ENCODE data around the gene OCA2.
A peak's percentile ranks its signal among the peaks of the same experiment; 100 is the strongest.
"Not testable (repeated sequence)": the region's sequence is repeated elsewhere in the genome, so short reads cannot be mapped to it uniquely, and the experiment has no call there.

The OCA2 gene

GRCh38 chr15:28098766-28099554, at the start of gene OCA2:
TSS of gene OCA2 (minus strand) at chr15:28099315. CDS start at chr15:28081874, 17,441 bp downstream.
- no peak for DNase-seq

- DNase-seq, result no peak
Measured at GRCh38 chr15:28147801-28148200, 48.7 kb upstream of the OCA2 start.

GRCh38 chr15:28145419-28145818, 46.3 kb upstream of the OCA2 start:
- not testable (repeated sequence) for DNase-seq

GRCh38 chr15:28140062-28140461, 40.9 kb upstream of the OCA2 start:
- no peak for DNase-seq

- not testable (repeated sequence) for DNase-seq
Measured at GRCh38 chr15:28137408-28138039, 38.4 kb upstream of the OCA2 start.

DNA sequence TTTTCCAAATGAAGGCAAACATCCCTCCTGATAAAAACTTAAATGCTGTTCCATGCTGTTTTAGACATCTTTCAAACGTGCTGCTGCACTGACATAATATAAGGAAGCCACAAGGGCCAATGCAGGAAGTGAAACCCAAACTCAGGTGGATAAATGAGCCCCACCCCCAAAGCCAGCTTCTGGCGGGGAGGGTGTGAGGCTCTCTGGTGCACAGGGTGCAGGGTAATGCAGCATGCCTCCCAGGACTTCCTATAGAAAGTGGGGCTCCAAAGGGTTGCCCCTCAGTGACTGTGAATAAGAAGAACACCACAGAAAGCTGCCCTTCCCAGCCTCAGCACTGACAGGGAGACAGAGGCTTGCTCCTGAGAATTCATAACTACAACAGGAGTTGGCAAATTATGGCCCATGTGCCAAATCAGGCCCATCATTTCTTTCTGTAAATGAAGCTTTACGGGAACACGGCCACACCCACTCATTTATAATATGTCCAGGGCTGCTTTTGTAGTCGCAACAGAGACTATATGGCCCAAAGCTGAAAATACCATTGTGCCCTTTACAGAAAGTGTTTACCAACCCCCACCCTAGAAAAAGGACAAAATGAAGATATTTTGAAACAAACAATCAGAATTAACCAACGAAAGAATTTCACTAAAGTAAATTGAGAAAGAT, 37.3 kb upstream of the OCA2 start:
- DNase-seq, result not testable (repeated sequence)

GRCh38 chr15:28133281-28133680, 34.2 kb upstream of the OCA2 start:
- no peak for DNase-seq

DNA sequence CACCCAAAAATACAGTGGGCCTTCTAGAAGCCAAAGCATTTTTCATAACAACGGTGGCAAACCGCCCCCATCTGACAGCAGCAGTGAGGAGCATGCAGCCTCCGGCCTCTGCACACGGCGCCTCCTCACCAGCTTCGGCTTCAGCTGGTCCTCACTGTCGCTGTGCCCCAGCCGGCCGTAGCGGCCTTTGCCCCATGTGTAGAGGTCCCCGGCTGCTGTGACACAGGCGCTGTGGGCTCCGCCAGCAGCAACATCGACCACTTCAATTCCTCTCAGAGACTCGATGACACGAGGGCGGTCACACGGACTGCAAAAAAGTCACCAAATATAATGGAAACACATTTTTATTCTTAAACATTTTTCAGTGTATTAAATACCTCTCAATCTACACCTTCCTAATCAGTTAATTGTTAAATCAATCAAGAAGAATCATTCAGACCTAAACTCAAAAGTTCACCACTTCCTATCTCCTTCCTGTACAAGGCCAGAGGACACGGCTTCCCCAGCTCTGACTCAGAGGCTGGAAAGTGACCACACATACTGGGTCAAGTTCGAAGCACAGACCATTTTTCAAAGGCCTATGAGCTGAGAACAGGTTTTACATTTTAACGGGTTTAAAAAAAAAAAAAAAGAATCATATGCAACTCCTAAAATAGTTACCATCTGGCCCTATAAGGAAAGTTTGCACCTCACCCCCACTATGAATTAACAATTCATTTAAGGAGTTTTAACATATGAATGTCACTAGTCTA, 33.6 kb upstream of the OCA2 start:
- peak; percentile 6 for DNase-seq

DNA sequence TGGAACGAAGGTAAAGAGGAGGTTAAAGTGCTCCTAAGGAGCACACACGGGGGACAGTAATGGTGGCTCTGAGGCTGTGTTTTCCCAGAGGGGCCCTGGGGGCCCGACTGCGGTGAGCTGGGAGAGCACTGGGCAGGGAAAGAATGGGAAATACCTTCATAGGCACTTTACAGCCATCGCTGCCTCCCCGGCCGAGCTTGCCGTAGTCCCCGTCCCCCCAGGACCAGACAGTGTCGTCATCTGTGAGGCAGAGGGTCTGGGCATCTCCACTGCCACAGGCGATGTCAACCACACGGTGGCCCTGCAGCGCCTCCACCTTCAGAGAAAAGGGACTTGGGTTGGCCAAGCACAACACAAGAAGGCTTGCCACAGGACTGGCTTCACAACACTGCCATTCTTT, 32.8 kb upstream of the OCA2 start:
- DNase-seq, result no peak

DNA sequence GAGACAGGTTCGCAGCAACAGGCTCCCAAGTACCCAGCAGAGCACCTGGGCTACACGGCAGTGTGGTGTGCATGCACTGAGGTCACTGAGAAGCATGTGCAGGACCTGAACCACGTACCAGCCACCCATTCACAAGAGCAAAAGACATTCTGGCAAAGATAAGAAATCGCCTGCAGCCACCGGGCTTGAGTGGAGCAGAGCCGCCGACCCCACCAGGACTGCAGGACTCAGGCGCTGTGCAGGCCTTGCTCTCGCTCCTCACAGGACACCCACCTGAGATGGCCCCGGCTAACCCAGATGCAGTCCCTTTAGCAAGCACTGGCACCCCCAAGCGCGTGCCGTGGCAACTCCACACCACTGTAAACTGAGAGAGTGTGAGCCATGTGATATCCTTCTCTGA, 32.3 kb upstream of the OCA2 start:
- no peak for DNase-seq

- no peak for DNase-seq
Measured at GRCh38 chr15:28130651-28131050, 31.5 kb upstream of the OCA2 start.

- DNase-seq, result no peak
Measured at GRCh38 chr15:28129231-28129848, 30.2 kb upstream of the OCA2 start.

DNA sequence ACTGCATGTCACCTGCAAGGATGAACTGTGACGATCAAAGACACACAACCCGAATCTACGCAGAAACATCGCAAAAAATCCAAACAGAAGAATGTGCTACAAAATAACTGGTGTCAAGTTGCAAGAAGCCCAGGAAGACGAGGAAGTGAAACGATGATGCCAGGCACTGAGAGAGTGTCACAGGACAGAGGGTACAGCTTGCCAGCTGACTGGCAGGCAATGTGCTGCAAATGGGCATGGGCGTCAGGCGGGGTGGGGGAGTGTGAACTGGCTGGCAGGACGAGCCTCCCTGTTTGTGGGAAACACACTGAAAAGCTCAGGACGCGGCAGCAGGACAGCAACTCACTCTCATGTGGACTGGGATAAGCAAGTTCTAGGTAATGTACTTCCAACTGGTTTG, 28.9 kb upstream of the OCA2 start:
- DNase-seq, result no peak

DNA sequence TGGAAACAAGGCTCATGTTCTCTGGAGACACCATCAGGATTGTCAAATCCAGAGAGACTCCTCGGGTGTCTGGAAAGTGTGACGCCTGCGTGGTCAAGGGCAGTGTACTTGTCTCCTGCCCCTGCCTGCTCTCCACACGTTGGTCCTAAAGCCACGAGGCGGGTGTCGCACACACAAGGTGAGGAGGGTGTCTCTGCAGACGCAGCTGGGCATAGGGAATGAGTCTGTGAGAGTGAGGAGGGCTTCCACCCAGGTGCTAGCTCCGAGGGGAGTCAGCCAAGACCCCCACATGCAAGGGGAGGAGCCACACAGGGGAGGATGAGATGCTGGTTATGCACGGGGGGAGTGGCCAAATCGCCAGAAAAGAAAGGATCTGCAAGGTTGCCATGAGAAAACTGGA, 27.9 kb upstream of the OCA2 start:
- DNase-seq, result no peak

DNA sequence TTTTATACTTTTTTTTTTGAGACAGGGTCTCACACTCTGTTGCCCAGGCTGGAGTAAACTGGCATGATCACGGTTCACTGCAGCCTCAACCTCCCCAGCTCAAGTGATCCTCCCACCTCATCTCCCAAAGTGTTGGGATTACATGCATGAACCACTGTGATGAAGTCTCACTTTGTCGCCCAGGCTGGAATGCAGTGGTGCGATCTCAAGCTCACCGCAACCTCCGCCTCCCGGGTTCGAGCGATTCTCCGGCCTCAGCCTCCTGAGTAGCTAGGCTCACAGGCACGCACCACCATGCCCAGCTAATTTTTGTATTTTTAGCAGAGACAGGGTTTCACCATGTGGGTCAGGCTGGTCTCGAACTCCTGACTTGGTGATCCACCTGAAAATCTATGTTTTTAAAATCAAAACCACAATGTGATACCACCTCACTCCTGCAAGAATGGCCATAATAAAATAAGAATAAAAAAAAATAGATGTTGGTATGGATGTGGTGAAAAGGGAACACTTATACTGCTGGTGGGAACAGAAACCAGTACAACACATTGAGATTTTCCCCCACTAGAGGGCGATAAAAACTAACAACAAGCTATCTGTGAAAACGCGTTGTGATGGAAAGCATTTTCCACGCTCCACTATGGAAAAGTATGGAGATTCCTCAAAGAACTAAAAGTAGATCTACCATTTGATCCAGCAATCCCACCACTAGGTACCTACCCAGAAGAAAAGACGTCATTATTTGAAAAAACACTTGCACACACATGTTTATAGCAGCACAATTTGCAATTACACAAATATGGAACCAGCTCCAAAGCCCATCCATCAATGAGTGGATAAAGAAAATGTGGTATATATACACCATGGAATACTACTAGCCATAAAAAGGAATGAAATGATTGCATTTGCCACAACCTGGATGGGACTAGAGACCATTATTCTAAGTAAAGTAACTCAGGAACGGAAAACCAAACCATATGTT, 26.8 kb upstream of the OCA2 start:
- DNase-seq, result peak; percentile 28

DNA sequence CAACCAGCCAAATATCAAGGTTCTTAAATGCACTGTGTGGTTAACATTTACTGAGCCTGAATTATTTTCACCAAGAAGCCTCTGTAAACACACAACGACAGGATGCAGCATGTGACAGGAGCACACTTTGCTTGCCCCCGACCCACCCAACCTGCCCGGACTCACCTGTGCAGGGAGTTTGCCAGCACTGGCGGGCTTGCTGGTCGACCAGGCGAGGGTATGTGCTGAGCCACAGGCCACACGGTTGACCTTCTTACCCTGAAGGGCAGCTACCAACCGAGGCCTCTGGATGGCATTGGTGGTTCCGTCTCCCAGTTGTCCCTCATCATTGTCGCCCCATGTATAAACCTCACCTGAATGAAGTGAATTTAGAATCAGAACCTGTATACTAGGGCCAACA, 25.7 kb upstream of the OCA2 start:
- no peak for DNase-seq

DNA sequence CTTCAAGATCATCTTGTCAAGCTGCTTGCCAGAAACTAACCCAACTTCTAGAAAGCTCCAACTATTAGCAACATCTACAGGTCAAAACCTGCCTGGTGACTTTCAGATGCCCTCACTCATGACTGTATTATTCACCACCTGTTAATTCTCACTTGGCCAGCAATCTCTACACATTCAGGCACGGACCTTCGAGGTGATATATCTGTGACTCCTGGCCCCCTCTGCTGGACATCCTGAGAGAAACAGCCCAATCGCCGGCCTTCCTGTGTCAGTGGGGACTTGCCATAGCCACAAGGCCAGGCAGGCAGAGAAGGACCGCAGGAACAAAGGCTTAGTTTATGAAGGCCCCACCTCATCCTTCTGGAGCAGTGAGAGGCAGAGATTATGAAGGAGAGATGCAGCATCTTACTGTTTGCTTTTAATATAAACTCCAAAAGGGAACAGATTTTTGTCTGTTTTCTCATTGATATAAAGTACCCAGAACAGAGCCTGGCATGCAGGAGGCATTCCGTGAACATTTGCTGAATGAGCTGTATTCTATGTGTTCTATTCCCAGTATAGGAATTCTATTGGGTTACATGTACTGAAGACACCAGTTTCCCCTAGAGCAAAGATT, 24.4 kb upstream of the OCA2 start:
- peak; percentile 76 for DNase-seq

GRCh38 chr15:28122038-28122949, 23.2 kb upstream of the OCA2 start:
- no peak for DNase-seq

GRCh38 chr15:28121577-28121976, 22.5 kb upstream of the OCA2 start:
- DNase-seq, result not testable (repeated sequence)

- DNase-seq, result no peak
Measured at GRCh38 chr15:28120359-28120640, 21.2 kb upstream of the OCA2 start.

Data from amniotic stem cell (primary cell).